Esophagus muscularis mucosa (tissue), 4 donors: ENCODE results near the gene MRPL14. TPM values are rescaled to one million over a fixed set of nuclear protein-coding genes. Genes with fewer than 3 reads are reported as not detected.

ENCODE experiments used
- DNase-seq: peaks from one replicate; pipeline ENCODE4 v3.0.0-alpha.2; 2017; ENCODE audit errors: extremely low spot score
- H3K27ac ChIP-seq, 4 donors: fragments of 200-600 bp; sonication (generic); replicated peaks in 1 of 4; 1 replicate in 3 of 4; 2 replicates in 1 of 4; pipeline ENCODE4 v1.5.1; 2016 to 2019; ENCODE audit warnings: mild to moderate bottlenecking in 1 of 4
- H3K27me3 ChIP-seq, 4 donors: fragments of 200-600 bp; sonication (generic); one replicate each; pipeline versions ENCODE4 v1.5.1 to v1.6.0; 2016 to 2019
- H3K36me3 ChIP-seq, 4 donors: fragments of 200-600 bp; sonication (generic); one replicate each; pipeline ENCODE4 v1.5.1; 2016 to 2019
- H3K4me1 ChIP-seq, 4 donors: fragments of 200-600 bp; sonication (generic); one replicate each; pipeline ENCODE4 v1.5.1; 2016 to 2019
- H3K4me3 ChIP-seq, 4 donors: fragments of 200-600 bp; sonication (generic); 1 replicate in 2 of 4; 2 replicates in 2 of 4; pipeline ENCODE4 v1.5.1; 2016 to 2019; ENCODE audit warnings: mild to moderate bottlenecking in 4 of 4, moderate library complexity in 1 of 4
- H3K9me3 ChIP-seq, 4 donors: fragments of 200-600 bp; sonication (generic); 1 replicate in 3 of 4; 2 replicates in 1 of 4; pipeline ENCODE4 v1.5.1; 2016 to 2019
- EP300 ChIP-seq: sonication (generic); formaldehyde crosslinking; IDR thresholded peaks from one replicate; pipeline ENCODE4 v1.6.1; 2017; ENCODE audit warnings: antibody characterized with exemption
- POLR2A ChIP-seq: fragments of 450-650 bp; IDR thresholded peaks from one replicate; pipeline ENCODE4 v1.6.1; 2017; ENCODE audit warnings: antibody characterized with exemption, moderate library complexity, mild to moderate bottlenecking, low read depth
- POLR2AphosphoS5 ChIP-seq, 2 donors: sonication (generic); formaldehyde crosslinking; IDR thresholded peaks; one replicate each; pipeline ENCODE4 v1.6.1; 2017; ENCODE audit warnings: antibody characterized with exemption in 2 of 2
- WGBS: methylation state at CpG from one replicate; pipeline ENCODE4 v1.1.5; 2018; 5-methylcytosine and 5-hydroxymethylcytosine counted together
- intact Hi-C: fragments of 100-400 bp; cut with DNase I; formaldehyde crosslinking; loops from one replicate; pipeline ENCODE4 v1.15.1; 2023
- total RNA-seq, 4 donors: library from RNA; depleted of rRNA; stranded (reverse); fragments of >200 nt; gene quantifications; one replicate each; pipeline versions ENCODE4 v1.1.0 to v1.2.1, GENCODE V29; 2016
- TF ChIP-seq, protein P1 (sequence below), 3 experiments: fragments of 200-600 bp in 2 of 3; fragments of 450-650 bp in 1 of 3; sonication (generic) in 2 of 3; IDR thresholded peaks; one replicate each; pipeline ENCODE4 v1.5.1; 2017 to 2019; ENCODE audit warnings: antibody characterized with exemption in 3 of 3, mild to moderate bottlenecking in 2 of 3, moderate library complexity in 1 of 3

The MRPL14 gene
- total RNA-seq, 4 donors from 2014 or later: 30.3 to 44.2 (median 41.1) TPM

DNA sequence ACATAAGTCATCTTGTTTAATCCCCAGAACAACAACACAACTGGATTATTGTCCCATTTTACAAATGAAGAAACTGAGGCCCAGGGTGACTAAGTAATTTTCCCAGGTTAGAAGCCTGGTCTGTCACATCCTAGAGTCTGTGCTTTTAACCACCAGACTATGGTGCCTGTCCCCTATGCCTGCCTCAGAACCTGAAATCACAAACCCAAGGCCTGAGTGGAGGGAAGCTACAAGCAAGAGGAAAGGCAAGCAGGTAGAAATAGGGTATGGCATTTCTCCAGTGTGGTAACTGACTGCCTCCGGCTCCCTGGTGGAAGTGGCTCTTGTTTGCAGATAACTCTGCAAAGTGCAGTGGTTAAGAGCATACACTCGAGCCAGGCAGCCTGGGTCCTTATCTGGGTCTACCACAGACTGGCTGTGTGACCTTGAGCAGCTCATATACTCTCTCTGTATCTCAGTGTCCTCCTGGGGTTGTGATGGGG is 2.6 kb upstream of the MRPL14 start:
- H3K4me3 ChIP-seq: no peak overlapping the region
- H3K27me3 ChIP-seq: no peaks in the 10 kb centered on the region
- 57% methylated on average over 2 of the region's 2 CpGs for WGBS
- no peaks in the 10 kb centered on the region for H3K9me3 ChIP-seq
- no peak overlapping the region for H3K27ac ChIP-seq
- no peak for DNase-seq
- H3K4me1 ChIP-seq: peaks cover 34 to 51% (median 44%) of the 10 kb centered on the region in 4 donors
- intact Hi-C loops: no loop called here
- H3K36me3 ChIP-seq: peaks cover 0 to 9% (median 7%) of the 10 kb centered on the region in 4 donors
- TF ChIP-seq POLR2A (no peak), EP300 (no peak), POLR2AphosphoS5 (IDR thresholded peaks at IDR 0.05) (no peak)
- TF ChIP-seq, protein P1, sequence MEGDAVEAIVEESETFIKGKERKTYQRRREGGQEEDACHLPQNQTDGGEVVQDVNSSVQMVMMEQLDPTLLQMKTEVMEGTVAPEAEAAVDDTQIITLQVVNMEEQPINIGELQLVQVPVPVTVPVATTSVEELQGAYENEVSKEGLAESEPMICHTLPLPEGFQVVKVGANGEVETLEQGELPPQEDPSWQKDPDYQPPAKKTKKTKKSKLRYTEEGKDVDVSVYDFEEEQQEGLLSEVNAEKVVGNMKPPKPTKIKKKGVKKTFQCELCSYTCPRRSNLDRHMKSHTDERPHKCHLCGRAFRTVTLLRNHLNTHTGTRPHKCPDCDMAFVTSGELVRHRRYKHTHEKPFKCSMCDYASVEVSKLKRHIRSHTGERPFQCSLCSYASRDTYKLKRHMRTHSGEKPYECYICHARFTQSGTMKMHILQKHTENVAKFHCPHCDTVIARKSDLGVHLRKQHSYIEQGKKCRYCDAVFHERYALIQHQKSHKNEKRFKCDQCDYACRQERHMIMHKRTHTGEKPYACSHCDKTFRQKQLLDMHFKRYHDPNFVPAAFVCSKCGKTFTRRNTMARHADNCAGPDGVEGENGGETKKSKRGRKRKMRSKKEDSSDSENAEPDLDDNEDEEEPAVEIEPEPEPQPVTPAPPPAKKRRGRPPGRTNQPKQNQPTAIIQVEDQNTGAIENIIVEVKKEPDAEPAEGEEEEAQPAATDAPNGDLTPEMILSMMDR (IDR thresholded peaks at IDR 0.05): no peak

DNA sequence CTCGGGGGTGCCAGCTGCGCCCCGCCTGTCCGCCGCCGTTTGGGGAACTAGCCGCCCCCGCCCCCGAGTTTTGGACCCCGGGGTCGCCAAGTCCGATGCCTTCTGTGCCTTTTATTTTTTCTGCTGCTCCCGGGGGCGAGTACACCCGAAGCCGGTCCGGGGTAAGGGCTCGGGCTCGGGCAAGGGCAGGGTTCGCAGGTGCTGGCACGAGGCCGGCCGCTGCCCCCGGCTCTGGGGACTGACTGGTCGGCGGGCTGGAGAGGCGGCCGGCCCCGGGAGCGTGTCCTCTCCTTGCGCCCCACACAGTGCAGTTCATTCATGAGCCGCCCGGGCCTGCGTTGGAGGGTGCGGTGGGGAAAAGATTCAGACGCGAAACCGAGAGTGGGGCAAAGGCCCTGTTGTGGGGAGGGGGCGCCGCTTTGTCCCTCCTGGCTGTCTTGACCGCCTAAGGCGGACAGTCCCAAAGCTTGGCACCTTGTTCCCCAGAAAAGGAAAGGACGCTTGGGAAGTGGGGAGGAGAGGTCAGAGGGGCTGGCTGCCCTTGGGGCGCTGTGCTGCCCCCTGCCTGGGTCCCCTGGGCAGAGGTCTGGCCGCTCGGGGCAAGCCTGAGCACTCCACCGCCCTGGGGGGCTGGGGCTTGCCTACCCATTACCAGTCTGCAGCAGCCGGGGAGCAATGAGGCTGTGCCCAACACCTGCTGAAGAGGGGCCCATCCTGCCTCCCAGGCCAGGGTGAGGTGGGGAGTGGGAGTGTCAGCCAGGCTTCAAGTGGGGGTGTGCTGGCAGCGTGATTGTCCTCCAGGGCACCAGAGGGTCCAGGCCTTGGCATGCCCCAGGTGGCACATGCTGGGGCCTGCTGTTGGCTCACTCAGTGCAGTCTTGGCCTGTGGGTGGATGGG is 1.0 kb upstream of the MRPL14 start:
- Histone ChIP-seq H3K36me3 (no peaks in the 10 kb centered on the region), H3K27ac (peak overlapping the region; percentile 93 to 96 (median 94)), H3K4me3 (peak overlapping the region; percentile 89 to 99 (median 93)), H3K9me3 (no peaks in the 10 kb centered on the region), H3K27me3 (no peaks in the 10 kb centered on the region), H3K4me1 (peaks cover 27 to 59% (median 53%) of the 10 kb centered on the region in 4 donors)
- WGBS: 12% methylated on average over 17 of the region's 49 CpGs
- TF ChIP-seq POLR2AphosphoS5 (IDR thresholded peaks at IDR 0.05): no peak
- TF ChIP-seq POLR2A: no peak
- TF ChIP-seq EP300: no peak
- TF ChIP-seq, protein P1 (IDR thresholded peaks at IDR 0.05): peak in 1 of 3 experiments; percentile 42
- intact Hi-C loops: no loop called here
- DNase-seq: no peak

DNA sequence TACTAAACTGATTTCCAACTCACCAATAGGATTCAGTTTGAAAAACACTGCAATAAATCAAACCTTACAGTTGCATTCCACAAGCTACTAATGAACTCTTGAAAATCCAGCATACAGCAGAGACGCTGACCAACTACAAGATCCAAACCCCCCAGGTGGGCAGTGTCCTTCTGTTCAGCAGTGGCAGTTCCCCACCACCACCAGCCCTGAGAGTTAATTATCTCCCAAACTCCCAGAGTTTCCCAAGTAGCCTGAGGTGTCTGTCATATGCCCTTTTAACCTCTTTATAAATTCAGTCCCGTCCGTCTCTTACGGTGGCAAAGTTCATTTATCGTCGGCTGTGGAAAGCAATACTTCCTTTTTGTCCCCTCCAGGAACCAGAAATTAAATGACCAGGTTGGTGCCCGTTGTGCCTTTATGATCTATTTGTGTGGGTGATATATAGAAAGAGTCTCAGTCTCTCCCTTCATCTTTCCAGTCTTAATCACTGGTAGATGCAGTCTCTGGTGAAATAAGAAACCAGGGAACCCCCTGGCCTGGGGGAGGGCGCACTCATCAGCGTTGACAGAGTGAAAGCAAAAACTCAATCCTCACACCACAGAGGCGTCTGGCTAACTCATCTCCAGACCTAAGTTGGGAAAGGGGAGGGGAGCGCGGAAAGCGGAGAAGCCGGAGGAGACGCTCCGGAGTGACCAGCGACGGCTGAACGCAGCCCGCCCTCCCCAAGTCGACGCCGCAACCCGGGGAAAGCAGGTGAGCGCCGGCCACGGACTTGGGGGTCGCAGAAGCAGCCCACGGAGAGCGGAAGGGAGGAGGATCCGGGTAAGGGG is 717 bp downstream of the MRPL14 start:
- Histone ChIP-seq H3K27ac (peak overlapping the region; percentile 93 to 96 (median 94)), H3K27me3 (no peaks in the 10 kb centered on the region), H3K4me1 (peaks cover 45 to 65% (median 63%) of the 10 kb centered on the region in 4 donors), H3K9me3 (no peaks in the 10 kb centered on the region), H3K36me3 (no peaks in the 10 kb centered on the region), H3K4me3 (peak overlapping the region; percentile 89 to 99 (median 93))
- intact Hi-C loops: no loop called here
- TF ChIP-seq, protein P1 (IDR thresholded peaks at IDR 0.05): no peak
- no peak for TF ChIP-seq POLR2AphosphoS5 (IDR thresholded peaks at IDR 0.05)
- no peak for TF ChIP-seq EP300
- TF ChIP-seq POLR2A: no peak
- DNase-seq: no peak
- 1% methylated on average over 17 of the region's 31 CpGs for WGBS

DNA sequence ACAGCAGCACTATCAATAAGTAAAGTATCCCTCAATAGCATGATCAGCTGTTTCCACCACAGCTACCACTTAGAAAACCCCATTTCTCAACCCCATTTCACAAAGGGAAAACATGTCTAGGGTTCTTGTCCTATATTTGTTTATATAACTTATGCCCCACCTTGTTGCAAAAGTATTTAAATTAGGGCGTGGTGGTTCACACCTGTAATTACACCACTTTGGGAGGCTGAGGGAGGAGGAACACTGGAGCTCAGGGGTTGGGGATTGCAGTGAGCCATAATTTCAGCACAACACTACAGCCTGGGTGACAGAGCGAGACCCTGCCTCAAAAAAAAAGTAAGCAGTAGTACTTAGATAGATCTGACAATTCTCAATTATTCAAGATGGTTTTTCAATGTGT is 3.7 kb downstream of the MRPL14 start:
- Histone ChIP-seq H3K4me3 (no peak overlapping the region), H3K27me3 (no peaks in the 10 kb centered on the region), H3K27ac (peak overlapping the region; percentile 35 to 67 (median 53)), H3K4me1 (peaks cover 60 to 89% (median 80%) of the 10 kb centered on the region in 4 donors), H3K9me3 (no peaks in the 10 kb centered on the region), H3K36me3 (no peaks in the 10 kb centered on the region)
- DNase-seq: no peak
- 89% methylated on average over 2 of the region's 2 CpGs for WGBS
- intact Hi-C loops: no loop called here
- TF ChIP-seq POLR2AphosphoS5 (IDR thresholded peaks at IDR 0.05) (no peak), POLR2A (no peak)

DNA sequence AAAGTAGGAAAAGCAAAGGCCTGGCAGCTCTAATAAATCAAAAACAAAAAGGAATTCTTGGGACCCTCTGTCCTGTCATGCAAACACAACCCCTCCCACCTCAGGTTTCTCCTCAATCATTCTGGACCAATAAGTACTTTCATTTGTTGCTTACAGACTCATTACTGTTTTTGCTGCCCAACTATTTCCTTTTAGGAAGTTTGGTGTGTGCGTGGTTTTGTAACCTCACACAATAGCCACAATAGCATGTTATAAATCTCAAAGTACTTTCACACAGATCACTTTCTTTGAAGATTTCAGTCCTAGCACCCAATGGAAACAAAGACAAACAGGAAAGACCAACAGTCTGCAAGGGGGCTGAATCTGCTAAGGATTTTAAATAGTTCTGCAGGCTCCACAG is 4.5 kb downstream of the MRPL14 start:
- DNase-seq: no peak
- Histone ChIP-seq H3K27ac (peak overlapping the region; percentile 35 to 67 (median 53)), H3K4me1 (peaks cover 55 to 88% (median 74%) of the 10 kb centered on the region in 4 donors), H3K9me3 (no peaks in the 10 kb centered on the region), H3K4me3 (peak overlapping the region in 1 of 4 donors; percentile 2), H3K36me3 (no peaks in the 10 kb centered on the region), H3K27me3 (no peaks in the 10 kb centered on the region)
- WGBS: 33% methylated on average over 1 of the region's 1 CpG
- TF ChIP-seq POLR2AphosphoS5 (IDR thresholded peaks at IDR 0.05) (peak in 1 of 2 donors; percentile 16), POLR2A (no peak), EP300 (no peak)
- TF ChIP-seq, protein P1 (IDR thresholded peaks at IDR 0.05): no peak
- intact Hi-C loops: no loop called here
